H9 (cell line): ENCODE measurements around the gene WARS2. TPM values are rescaled to one million over a fixed set of nuclear protein-coding genes. Genes with fewer than 3 reads are reported as not detected.

Experiments
- DNase-seq: peaks from one replicate; pipeline ENCODE4 v3.0.0-alpha.2; 2017
- H2AFZ ChIP-seq: one replicate; pipeline ENCODE4 v1.6.1; 2013; ENCODE audit warnings: mild to moderate bottlenecking, low read length, control low read depth, moderate library complexity
- H2AK5ac ChIP-seq: 2 replicates; pipeline ENCODE4 v1.6.1; 2013; ENCODE audit warnings: low read length, control low read depth, mixed read lengths; ENCODE audit not compliant: insufficient read length
- H2BK120ac ChIP-seq: one replicate; pipeline ENCODE4 v1.6.1; 2013; ENCODE audit warnings: low read depth, mild to moderate bottlenecking, low read length, control low read depth, inconsistent platforms; ENCODE audit not compliant: poor library complexity, severe bottlenecking
- H2BK12ac ChIP-seq: 2 replicates; pipeline ENCODE4 v1.6.1; 2013; ENCODE audit warnings: low read length, control low read depth, mixed read lengths, low read depth; ENCODE audit not compliant: insufficient read length
- H2BK15ac ChIP-seq: 2 replicates; pipeline ENCODE4 v1.6.1; 2013; ENCODE audit warnings: low read depth, low read length, control low read depth
- H2BK20ac ChIP-seq: one replicate; pipeline ENCODE4 v1.6.1; 2013; ENCODE audit warnings: low read depth, mild to moderate bottlenecking, low read length, control low read depth, inconsistent platforms; ENCODE audit not compliant: poor library complexity, severe bottlenecking
- H2BK5ac ChIP-seq: 2 replicates; pipeline ENCODE4 v1.6.1; 2013; ENCODE audit warnings: low read length, control low read depth, mixed read lengths; ENCODE audit not compliant: insufficient read length
- H3K14ac ChIP-seq: 2 replicates; pipeline ENCODE4 v1.6.1; 2013; ENCODE audit warnings: low read length, control low read depth; ENCODE audit not compliant: insufficient read depth
- H3K18ac ChIP-seq: 2 replicates; pipeline ENCODE4 v1.6.1; 2013; ENCODE audit warnings: low read depth, mild to moderate bottlenecking, mixed read lengths, low read length, control low read depth; ENCODE audit not compliant: insufficient read length
- H3K23ac ChIP-seq: 2 replicates; pipeline ENCODE4 v1.6.1; 2013; ENCODE audit warnings: low read length, control low read depth, mixed read lengths, low read depth; ENCODE audit not compliant: insufficient read length
- H3K23me2 ChIP-seq: 2 replicates; pipeline ENCODE4 v1.6.1; 2013; ENCODE audit warnings: low read depth, mild to moderate bottlenecking, mixed read lengths, low read length, control low read depth; ENCODE audit not compliant: insufficient read length, poor library complexity, severe bottlenecking
- H3K27ac ChIP-seq: 2 replicates; pipeline ENCODE4 v1.5.1; 2013; ENCODE audit warnings: low read length, control low read depth, mixed read lengths, low read depth; ENCODE audit not compliant: insufficient read length
- H3K27me3 ChIP-seq: 2 replicates; pipeline ENCODE4 v1.6.1; 2013; ENCODE audit warnings: low read length, control low read depth, inconsistent platforms; ENCODE audit not compliant: insufficient read depth
- H3K4ac ChIP-seq: 2 replicates; pipeline ENCODE4 v1.6.1; 2013; ENCODE audit warnings: low read depth, mild to moderate bottlenecking, control low read depth, inconsistent platforms, low read length, moderate library complexity
- H3K4me1 ChIP-seq: 2 replicates; pipeline ENCODE4 v1.6.1; 2013; ENCODE audit warnings: low read length, control low read depth, inconsistent platforms; ENCODE audit not compliant: insufficient read depth
- H3K4me2 ChIP-seq: 2 replicates; pipeline ENCODE4 v1.6.1; 2013; ENCODE audit warnings: low read length, control low read depth, mixed read lengths; ENCODE audit not compliant: insufficient read length, insufficient read depth
- H3K56ac ChIP-seq: 2 replicates; pipeline ENCODE4 v1.6.1; 2013; ENCODE audit warnings: low read depth, mild to moderate bottlenecking, mixed read lengths, low read length, control low read depth; ENCODE audit not compliant: insufficient read length
- H3K79me1 ChIP-seq: 2 replicates; pipeline ENCODE4 v1.6.1; 2013; ENCODE audit warnings: low read depth, mild to moderate bottlenecking, moderate library complexity, low read length, control low read depth, inconsistent platforms; ENCODE audit not compliant: insufficient read depth, poor library complexity, severe bottlenecking
- H3K79me2 ChIP-seq: 2 replicates; pipeline ENCODE4 v1.6.1; 2013; ENCODE audit warnings: low read length, control low read depth, inconsistent platforms; ENCODE audit not compliant: insufficient read depth
- H3K9ac ChIP-seq: 2 replicates; pipeline ENCODE4 v1.6.1; 2013; ENCODE audit warnings: low read length, control low read depth, mixed read lengths; ENCODE audit not compliant: insufficient read length; ENCODE audit errors: extremely low read depth
- H3K9me3 ChIP-seq: one replicate; pipeline ENCODE4 v1.6.1; 2013; ENCODE audit warnings: low read depth, low read length, inconsistent platforms; ENCODE audit not compliant: control insufficient read depth
- H3T11ph ChIP-seq: one replicate; pipeline ENCODE4 v1.6.1; 2013; ENCODE audit warnings: mild to moderate bottlenecking, low read length, control low read depth, inconsistent platforms
- H4K20me1 ChIP-seq: one replicate; pipeline ENCODE4 v1.6.1; 2013; ENCODE audit not compliant: control insufficient read depth, insufficient read length, insufficient read depth
- H4K5ac ChIP-seq: 2 replicates; pipeline ENCODE4 v1.6.1; 2013; ENCODE audit warnings: low read depth, mild to moderate bottlenecking, mixed read lengths, low read length, control low read depth; ENCODE audit not compliant: insufficient read length
- H4K8ac ChIP-seq: replicated peaks from 2 replicates; pipeline ENCODE4 v1.6.1; 2013; ENCODE audit warnings: low read length, control low read depth, mixed read lengths, low read depth; ENCODE audit not compliant: insufficient read length
- H4K91ac ChIP-seq: 2 replicates; pipeline ENCODE4 v1.6.1; 2013; ENCODE audit warnings: low read depth, mild to moderate bottlenecking, moderate library complexity, mixed read lengths, low read length, control low read depth; ENCODE audit not compliant: insufficient read length
- H3K27ac Mint-ChIP-seq, 3 experiments: 2 replicates in 2 of 3; 3 replicates in 1 of 3; pipeline ENCODE4 v1.8.0; 2020 to 2021; ENCODE audit warnings: mixed read lengths in 3 of 3, mild to moderate bottlenecking in 1 of 3, moderate library complexity in 1 of 3
- H3K27me3 Mint-ChIP-seq: 2 replicates; pipeline ENCODE4 v1.8.0; 2021; ENCODE audit warnings: low read depth, mild to moderate bottlenecking, moderate library complexity, mixed read lengths
- H3K36me3 Mint-ChIP-seq, 3 experiments: 2 replicates in 2 of 3; 3 replicates in 1 of 3; pipeline ENCODE4 v1.8.0; 2020 to 2021; ENCODE audit warnings: low read depth in 3 of 3, mixed read lengths in 3 of 3; ENCODE audit not compliant: insufficient read depth in 1 of 3
- H3K4me1 Mint-ChIP-seq, 2 experiments: 2 replicates each; pipeline ENCODE4 v1.8.0; 2020; ENCODE audit warnings: mixed read lengths in 2 of 2
- H3K4me3 Mint-ChIP-seq, 2 experiments: 2 replicates in 1 of 2; 3 replicates in 1 of 2; pipeline ENCODE4 v1.8.0; 2020 to 2021; ENCODE audit warnings: mild to moderate bottlenecking in 2 of 2, mixed read lengths in 2 of 2, moderate library complexity in 1 of 2
- H3K9me3 Mint-ChIP-seq, 2 experiments: 2 replicates in 1 of 2; 3 replicates in 1 of 2; pipeline ENCODE4 v1.8.0; 2020; ENCODE audit warnings: mild to moderate bottlenecking in 2 of 2, mixed read lengths in 2 of 2, moderate library complexity in 1 of 2
- WGBS: extraction: QIAGEN DNeasy Blood & Tissue Kit; methylation state at CpG from one replicate; pipeline ENCODE4 v1.1.7; 2013; ENCODE audit warnings: missing lambda C conversion rate, low lambda C conversion rate, mixed read lengths; ENCODE audit not compliant: insufficient read length; ENCODE audit errors: extremely low coverage; 5-methylcytosine and 5-hydroxymethylcytosine counted together
- total RNA-seq: library from RNA; stranded (reverse); gene quantifications from 2 replicates; pipeline ENCODE4 v1.2.1, GENCODE V29; 2021
- TF ChIP-seq, protein P1 (sequence below): fragments of 200-600 bp; sonication (generic); conservative IDR thresholded peaks from 3 replicates; pipeline ENCODE4 v1.8.0; 2021; ENCODE audit warnings: antibody characterized with exemption, mild to moderate bottlenecking

The WARS2 gene
- total RNA-seq, 1 experiment from 2014 or later: 9.7 TPM

DNA sequence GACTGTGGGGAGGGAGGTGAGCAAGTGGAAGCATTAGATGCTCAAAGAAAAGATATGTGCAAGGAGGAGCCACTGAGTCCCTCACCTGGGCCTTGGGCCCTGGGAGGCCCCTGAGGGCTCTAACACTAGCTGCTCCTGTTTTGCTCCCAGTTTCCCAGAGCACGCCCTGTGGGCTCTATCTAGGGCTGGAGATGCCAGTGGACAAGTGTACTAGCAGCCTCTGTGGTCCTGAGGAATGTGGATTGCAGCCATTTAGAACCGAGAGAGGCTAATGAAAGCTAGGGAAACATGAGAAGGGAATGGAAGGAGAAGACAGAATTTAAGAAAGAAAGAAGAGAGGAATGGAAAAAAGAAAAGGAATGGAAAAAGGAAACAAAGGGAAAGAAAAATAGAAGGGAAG is 142.3 kb downstream of the WARS2 start:
- Histone ChIP-seq H4K8ac (no peak overlapping the region), H2BK20ac (no peak overlapping the region), H3K4me1 (peaks cover 4% of the 10 kb centered on the region; the same call in 1 of the 2 replicates), H3K23ac (no peak overlapping the region), H3K9ac (no peak overlapping the region), H3K27ac (no peak overlapping the region), H3K14ac (no peak overlapping the region), H3K18ac (no peak overlapping the region), H3K79me1 (no peaks in the 10 kb centered on the region), H2BK15ac (no peak overlapping the region), H3K4ac (no peak overlapping the region), H3K23me2 (peaks cover 7% of the 10 kb centered on the region), H4K20me1 (no peaks in the 10 kb centered on the region), H3K56ac (no peak overlapping the region), H3K9me3 (no peaks in the 10 kb centered on the region), H4K91ac (no peak overlapping the region), H2BK12ac (no peak overlapping the region), H2AFZ (no peak overlapping the region), H2BK5ac (no peak overlapping the region), H4K5ac (no peak overlapping the region), H3K4me2 (no peak overlapping the region), H3K79me2 (no peaks in the 10 kb centered on the region), H3T11ph (no peak overlapping the region), H3K27me3 (peaks cover 98% of the 10 kb centered on the region), H2BK120ac (no peak overlapping the region), H2AK5ac (no peak overlapping the region)
- peaks cover 25 to 51% of the 10 kb centered on the region in 2 experiments for H3K4me1 Mint-ChIP-seq
- H3K27me3 Mint-ChIP-seq: peaks cover 100% of the 10 kb centered on the region
- DNase-seq: no peak
- H3K36me3 Mint-ChIP-seq: no peaks in the 10 kb centered on the region; a peak in 1 of 7 replicates
- peaks cover 0 to 4% of the 10 kb centered on the region in 2 experiments; a peak in 1 of 5 replicates for H3K9me3 Mint-ChIP-seq
- TF ChIP-seq, protein P1, sequence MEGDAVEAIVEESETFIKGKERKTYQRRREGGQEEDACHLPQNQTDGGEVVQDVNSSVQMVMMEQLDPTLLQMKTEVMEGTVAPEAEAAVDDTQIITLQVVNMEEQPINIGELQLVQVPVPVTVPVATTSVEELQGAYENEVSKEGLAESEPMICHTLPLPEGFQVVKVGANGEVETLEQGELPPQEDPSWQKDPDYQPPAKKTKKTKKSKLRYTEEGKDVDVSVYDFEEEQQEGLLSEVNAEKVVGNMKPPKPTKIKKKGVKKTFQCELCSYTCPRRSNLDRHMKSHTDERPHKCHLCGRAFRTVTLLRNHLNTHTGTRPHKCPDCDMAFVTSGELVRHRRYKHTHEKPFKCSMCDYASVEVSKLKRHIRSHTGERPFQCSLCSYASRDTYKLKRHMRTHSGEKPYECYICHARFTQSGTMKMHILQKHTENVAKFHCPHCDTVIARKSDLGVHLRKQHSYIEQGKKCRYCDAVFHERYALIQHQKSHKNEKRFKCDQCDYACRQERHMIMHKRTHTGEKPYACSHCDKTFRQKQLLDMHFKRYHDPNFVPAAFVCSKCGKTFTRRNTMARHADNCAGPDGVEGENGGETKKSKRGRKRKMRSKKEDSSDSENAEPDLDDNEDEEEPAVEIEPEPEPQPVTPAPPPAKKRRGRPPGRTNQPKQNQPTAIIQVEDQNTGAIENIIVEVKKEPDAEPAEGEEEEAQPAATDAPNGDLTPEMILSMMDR: no peak
- H3K4me3 Mint-ChIP-seq: no peak overlapping the region; a peak in 1 of 5 replicates
- no CpG with 5 or more reads among the region's 2 CpGs for WGBS
- no peak overlapping the region for H3K27ac Mint-ChIP-seq
